Lower leg skin (tissue), 3 donors: ENCODE data around the gene ATE1.

Experiments
- CTCF ChIP-seq, 3 donors: fragments of 450-650 bp; IDR thresholded peaks; one replicate each; pipeline ENCODE4 v1.5.1; 2016; ENCODE audit warnings: antibody characterized with exemption in 3 of 3, mild to moderate bottlenecking in 3 of 3, moderate library complexity in 2 of 3
- POLR2A ChIP-seq, 2 donors: fragments of 450-650 bp; IDR thresholded peaks; one replicate each; pipeline ENCODE4 v1.6.1; 2016 to 2017; ENCODE audit warnings: antibody characterized with exemption in 2 of 2, mild to moderate bottlenecking in 1 of 2, moderate library complexity in 1 of 2

GRCh38 chr10:121956111-121957061, 28.6 kb upstream of the ATE1 start:
- TF ChIP-seq CTCF (IDR thresholded peaks at IDR 0.05) (no peak), POLR2A (IDR thresholded peaks at IDR 0.05) (no peak)
